K562 (cell line): Measurements from ENCODE around the gene VILL.

Experiments
- JUN ChIP-seq, 2 experiments: sonication (generic) in 1 of 2; formaldehyde crosslinking in 1 of 2; IDR thresholded peaks; 2 replicates each; pipeline versions ENCODE4 v1.6.1 to v1.8.0; 2012 to 2022; ENCODE audit warnings: borderline replicate concordance in 2 of 2, mild to moderate bottlenecking in 2 of 2, improper control_type of control experiment in 1 of 2, low read depth in 1 of 2, low read length in 1 of 2, missing genetic modification reagents in 1 of 2
- NFYB ChIP-seq: IDR thresholded peaks from 2 replicates; pipeline ENCODE4 v1.6.1; 2011; ENCODE audit warnings: mild to moderate bottlenecking, moderate library complexity; ENCODE audit not compliant: insufficient read length; ENCODE audit errors: extremely low read depth
- ZNF143 ChIP-seq: sonication (generic); formaldehyde crosslinking; IDR thresholded peaks from 2 replicates; pipeline ENCODE4 v1.9.0; 2022; ENCODE audit warnings: mild to moderate bottlenecking, missing genetic modification reagents
- TF ChIP-seq, protein P1 (sequence below): sonication (generic); formaldehyde crosslinking; IDR thresholded peaks from 2 replicates; pipeline ENCODE4 v1.8.0; 2023; ENCODE audit warnings: mild to moderate bottlenecking, missing genetic modification reagents
- TF ChIP-seq, protein P2 (sequence below): fragments of 450-650 bp; formaldehyde crosslinking; IDR thresholded peaks from 2 replicates; pipeline ENCODE4 v1.4.0; 2022; ENCODE audit warnings: missing genetic modification characterization
- TF ChIP-seq, protein P3 (sequence below), 3 experiments: IDR thresholded peaks in 2 of 3; conservative IDR thresholded peaks in 1 of 3; 2 replicates each; pipeline ENCODE4 v1.5.1; 2011 to 2012; ENCODE audit warnings: low read length in 3 of 3, mild to moderate bottlenecking in 3 of 3, control low read depth in 2 of 3, improper control_type of control experiment in 1 of 3, inconsistent platforms in 1 of 3, low read depth in 1 of 3, mixed read lengths in 1 of 3, moderate library complexity in 1 of 3; ENCODE audit not compliant: insufficient read depth in 2 of 3

DNA sequence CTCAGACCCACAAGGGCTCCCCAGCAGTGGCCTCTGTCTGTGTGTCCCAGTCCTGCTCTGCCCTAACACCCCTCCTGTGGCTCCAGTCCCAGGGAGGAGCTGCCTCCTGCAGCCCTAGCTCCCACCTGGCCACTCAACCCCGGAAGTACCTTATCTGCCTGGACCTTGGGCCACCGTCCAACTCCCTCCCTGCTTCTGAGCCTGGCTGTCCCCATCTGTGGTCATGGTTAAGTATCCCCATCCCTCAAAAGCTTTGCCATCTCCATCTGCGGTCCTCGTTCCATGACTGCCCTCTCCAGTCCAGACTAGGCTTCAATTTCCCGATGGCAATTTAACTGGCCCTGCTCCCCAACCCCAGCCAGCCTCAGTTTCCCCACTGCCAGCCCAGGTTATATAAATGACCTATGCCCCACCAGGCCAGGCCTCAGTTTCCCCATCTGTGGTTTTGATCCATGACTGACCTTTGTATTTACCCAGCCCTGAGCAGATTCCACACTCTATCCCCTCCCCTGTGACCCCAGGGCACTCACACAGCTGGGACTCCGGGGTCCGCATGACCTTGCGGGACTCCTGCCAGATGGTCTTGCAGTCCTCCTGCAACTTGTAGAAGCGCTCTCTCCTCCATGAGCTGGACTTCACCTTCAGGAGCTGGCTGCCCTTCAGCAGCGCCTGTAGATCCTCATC is 29.2 kb downstream of the VILL start:
- TF ChIP-seq, protein P1, sequence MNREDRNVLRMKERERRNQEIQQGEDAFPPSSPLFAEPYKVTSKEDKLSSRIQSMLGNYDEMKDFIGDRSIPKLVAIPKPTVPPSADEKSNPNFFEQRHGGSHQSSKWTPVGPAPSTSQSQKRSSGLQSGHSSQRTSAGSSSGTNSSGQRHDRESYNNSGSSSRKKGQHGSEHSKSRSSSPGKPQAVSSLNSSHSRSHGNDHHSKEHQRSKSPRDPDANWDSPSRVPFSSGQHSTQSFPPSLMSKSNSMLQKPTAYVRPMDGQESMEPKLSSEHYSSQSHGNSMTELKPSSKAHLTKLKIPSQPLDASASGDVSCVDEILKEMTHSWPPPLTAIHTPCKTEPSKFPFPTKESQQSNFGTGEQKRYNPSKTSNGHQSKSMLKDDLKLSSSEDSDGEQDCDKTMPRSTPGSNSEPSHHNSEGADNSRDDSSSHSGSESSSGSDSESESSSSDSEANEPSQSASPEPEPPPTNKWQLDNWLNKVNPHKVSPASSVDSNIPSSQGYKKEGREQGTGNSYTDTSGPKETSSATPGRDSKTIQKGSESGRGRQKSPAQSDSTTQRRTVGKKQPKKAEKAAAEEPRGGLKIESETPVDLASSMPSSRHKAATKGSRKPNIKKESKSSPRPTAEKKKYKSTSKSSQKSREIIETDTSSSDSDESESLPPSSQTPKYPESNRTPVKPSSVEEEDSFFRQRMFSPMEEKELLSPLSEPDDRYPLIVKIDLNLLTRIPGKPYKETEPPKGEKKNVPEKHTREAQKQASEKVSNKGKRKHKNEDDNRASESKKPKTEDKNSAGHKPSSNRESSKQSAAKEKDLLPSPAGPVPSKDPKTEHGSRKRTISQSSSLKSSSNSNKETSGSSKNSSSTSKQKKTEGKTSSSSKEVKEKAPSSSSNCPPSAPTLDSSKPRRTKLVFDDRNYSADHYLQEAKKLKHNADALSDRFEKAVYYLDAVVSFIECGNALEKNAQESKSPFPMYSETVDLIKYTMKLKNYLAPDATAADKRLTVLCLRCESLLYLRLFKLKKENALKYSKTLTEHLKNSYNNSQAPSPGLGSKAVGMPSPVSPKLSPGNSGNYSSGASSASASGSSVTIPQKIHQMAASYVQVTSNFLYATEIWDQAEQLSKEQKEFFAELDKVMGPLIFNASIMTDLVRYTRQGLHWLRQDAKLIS (CRISPR knock-in tag): no peak
- TF ChIP-seq NFYB (no peak), ZNF143 (CRISPR knock-in tag) (no peak), JUN (IDR thresholded peaks at IDR 0.05; ENCODE audit: borderline replicate concordance, low read depth, low read length) (no peak), JUN (CRISPR knock-in tag; IDR thresholded peaks at IDR 0.05; ENCODE audit: borderline replicate concordance) (no peak)
- TF ChIP-seq, protein P2, sequence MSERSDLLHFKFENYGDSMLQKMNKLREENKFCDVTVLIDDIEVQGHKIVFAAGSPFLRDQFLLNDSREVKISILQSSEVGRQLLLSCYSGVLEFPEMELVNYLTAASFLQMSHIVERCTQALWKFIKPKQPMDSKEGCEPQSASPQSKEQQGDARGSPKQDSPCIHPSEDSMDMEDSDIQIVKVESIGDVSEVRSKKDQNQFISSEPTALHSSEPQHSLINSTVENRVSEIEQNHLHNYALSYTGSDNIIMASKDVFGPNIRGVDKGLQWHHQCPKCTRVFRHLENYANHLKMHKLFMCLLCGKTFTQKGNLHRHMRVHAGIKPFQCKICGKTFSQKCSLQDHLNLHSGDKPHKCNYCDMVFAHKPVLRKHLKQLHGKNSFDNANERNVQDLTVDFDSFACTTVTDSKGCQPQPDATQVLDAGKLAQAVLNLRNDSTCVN (CRISPR knock-in tag): no peak
- TF ChIP-seq, protein P3, sequence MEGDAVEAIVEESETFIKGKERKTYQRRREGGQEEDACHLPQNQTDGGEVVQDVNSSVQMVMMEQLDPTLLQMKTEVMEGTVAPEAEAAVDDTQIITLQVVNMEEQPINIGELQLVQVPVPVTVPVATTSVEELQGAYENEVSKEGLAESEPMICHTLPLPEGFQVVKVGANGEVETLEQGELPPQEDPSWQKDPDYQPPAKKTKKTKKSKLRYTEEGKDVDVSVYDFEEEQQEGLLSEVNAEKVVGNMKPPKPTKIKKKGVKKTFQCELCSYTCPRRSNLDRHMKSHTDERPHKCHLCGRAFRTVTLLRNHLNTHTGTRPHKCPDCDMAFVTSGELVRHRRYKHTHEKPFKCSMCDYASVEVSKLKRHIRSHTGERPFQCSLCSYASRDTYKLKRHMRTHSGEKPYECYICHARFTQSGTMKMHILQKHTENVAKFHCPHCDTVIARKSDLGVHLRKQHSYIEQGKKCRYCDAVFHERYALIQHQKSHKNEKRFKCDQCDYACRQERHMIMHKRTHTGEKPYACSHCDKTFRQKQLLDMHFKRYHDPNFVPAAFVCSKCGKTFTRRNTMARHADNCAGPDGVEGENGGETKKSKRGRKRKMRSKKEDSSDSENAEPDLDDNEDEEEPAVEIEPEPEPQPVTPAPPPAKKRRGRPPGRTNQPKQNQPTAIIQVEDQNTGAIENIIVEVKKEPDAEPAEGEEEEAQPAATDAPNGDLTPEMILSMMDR (IDR thresholded peaks at IDR 0.05 in 2 of 3, conservative IDR thresholded peaks at IDR 0.05 in 1 of 3; ENCODE audit: insufficient read depth in 2 of 3, low read depth in 1 of 3, low read length in 3 of 3): peak in 2 of 3 experiments; percentile 11 to 29; a peak in 2 of 6 replicates
